ENCODE measurements around the gene TBC1D5.

GRCh38 chr3:17120115-17120514 is 622.3 kb downstream of the TBC1D5 start:
- TF ChIP-seq CTCF (IDR thresholded peaks at IDR 0.05): no peak
- no peak for TF ChIP-seq POLR2A (IDR thresholded peaks at IDR 0.05)
